ENCODE measurements around the gene FCHSD1.

FCHSD1 gene

DNA sequence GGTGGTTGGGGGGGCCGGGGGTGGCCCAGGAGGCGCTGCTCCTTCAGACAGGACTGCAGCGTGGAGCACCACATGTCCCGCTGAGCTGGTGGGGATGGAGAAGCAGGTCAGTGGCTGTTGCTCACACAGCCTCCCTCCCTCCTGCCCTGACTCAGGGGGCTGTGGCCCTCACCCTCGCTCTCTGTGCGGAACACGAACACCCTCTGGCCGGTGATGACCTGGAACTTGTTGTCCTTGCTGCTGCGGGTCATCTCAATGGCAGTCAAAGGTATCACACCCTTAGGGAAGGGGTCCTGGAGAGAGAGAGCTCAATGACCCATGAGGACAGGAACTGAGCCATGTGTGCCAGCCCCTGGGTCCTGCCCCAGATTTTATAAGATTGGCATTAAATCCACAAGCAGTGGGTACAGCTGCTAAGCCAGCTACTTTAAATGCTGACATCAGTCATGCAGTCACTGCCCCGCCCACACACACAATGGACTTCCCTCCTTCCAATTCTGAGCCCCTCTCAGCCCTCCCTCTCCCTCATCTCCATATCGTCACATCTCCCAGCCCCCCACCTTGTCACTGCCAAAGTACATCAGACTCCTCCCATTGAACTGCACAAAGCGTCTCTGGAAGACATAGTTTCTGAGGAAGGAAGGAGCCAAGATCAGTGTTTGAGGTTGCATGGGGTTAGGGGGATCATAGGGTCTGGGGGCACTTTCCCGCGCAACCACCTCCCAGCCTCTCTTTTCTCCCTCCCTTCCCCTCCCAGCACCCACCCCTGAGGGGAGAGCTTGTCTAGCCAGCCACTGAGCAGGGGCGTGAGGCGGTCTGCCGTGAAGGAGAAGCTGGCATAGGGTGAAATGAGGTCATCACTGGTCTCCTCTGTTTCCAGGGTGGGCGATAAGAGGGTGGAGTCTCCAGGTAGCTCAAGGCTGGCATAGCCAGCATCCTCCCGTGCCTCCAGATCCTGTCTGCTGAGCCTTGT is 21.9 kb upstream of the FCHSD1 start:
- DNase-seq, result no peak

- DNase-seq, result no peak
Observed at GRCh38 chr5:141672071-141672840, 21.0 kb upstream of the FCHSD1 start.

GRCh38 chr5:141669520-141669919 is 18.3 kb upstream of the FCHSD1 start:
- no peak for DNase-seq

- DNase-seq, result no peak
Observed at GRCh38 chr5:141668601-141669265, 17.5 kb upstream of the FCHSD1 start.

GRCh38 chr5:141665995-141666940 is 15.1 kb upstream of the FCHSD1 start:
- DNase-seq, result no peak

DNA sequence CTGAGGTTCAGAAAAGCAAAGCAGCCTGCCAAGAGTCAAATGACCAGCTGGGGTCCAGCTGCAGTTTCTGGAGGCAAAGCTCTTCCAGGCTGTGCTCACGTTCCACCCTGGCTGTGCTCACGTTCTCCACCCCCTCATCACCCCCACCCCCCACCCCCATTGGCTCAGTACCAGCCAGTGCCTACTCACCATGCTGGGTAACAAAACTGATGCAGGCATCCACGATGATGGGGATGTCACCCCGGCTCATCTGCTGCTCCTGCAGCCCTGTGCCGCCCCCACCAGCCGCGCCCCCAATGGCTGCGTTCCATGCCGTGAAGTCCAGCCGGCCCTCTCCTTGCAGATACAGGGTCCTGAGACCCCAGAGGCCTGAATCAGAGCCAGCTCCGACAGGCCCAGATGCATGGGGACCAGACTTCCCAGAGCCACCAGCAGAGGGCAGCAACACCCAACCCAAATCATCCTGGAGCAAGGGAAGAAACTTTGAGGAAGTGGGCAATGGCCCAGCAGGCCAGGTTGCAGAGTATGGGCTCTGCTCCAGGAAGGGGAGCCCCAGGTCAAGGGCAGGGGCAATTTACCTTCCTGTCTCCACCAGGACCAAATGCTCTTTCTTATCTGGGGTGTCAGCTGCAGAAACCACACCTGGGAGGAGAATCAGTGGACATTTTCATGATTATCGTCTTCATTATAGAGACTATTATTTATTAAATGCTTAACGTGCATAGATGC is 13.7 kb upstream of the FCHSD1 start:
- DNase-seq, result peak; percentile 77

DNA sequence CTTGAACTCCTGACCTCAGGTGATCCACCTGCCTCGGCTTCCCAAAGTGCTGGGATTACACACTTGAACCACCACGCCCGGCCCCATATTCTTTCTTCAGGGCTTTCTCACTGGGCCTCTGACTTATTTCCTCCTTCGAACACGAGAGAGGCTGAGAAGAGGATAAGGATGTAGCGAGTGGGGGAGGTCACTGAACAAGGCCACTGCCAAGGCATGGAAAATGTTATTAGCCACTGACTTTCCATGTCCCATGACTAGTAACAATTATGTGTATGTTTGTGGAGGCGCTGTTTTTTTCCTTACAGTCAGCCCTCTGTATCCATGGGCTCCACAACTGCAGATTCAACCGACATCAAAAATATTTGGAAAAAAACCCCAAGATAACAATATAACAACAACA is 12.3 kb upstream of the FCHSD1 start:
- DNase-seq, result no peak

- no peak for DNase-seq
Observed at GRCh38 chr5:141662028-141662427, 10.8 kb upstream of the FCHSD1 start.

GRCh38 chr5:141657937-141658545 is 6.8 kb upstream of the FCHSD1 start:
- DNase-seq, result no peak

- DNase-seq, result no peak
Observed at GRCh38 chr5:141657404-141657803, 6.2 kb upstream of the FCHSD1 start.

- DNase-seq, result no peak
Observed at GRCh38 chr5:141656396-141656795, 5.2 kb upstream of the FCHSD1 start.

GRCh38 chr5:141655020-141655419 is 3.8 kb upstream of the FCHSD1 start:
- DNase-seq, result no peak

DNA sequence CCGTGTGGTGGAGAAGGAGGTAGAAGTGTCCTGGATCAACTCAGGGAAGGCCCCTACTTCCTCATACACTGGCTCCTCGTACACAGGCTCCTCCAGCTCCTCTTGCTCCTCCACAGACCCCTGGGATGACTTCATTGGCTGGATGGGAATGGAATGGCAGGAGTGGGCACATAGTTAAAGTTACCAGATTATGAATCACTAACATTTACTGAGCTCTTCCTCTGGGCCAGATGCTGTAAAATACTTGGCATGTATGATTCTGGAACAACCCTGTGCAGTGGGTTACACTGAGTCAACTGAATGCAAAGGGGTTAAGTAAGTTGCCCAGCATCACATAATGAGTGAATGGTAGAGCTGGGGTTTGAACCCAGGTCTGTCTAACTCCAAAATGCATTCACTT is 3.1 kb upstream of the FCHSD1 start:
- DNase-seq, result no peak

DNA sequence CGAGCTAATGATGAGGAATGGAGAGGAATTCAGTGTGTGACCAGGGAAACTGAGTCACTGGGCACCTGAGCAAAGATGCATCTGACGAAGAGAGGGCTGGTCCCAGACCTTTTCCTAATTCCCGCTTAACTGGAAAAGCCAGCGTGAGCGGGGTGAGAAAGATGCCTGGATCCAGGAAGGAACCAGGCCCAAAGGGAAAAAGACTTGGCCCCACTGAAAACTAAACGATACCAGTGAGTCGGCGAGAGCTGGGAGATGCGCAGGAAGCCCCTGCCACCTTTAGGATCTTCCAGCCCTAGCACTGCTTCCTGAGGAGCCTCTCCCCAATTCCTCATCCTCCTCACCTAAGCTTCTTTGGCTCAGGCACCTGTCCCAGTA is 499 bp upstream of the FCHSD1 start:
- no peak for DNase-seq

- DNase-seq, result no peak
Observed at GRCh38 chr5:141649972-141650371, 1.2 kb downstream of the FCHSD1 start.

- no peak for DNase-seq
Observed at GRCh38 chr5:141649056-141649688, 2.0 kb downstream of the FCHSD1 start.

DNA sequence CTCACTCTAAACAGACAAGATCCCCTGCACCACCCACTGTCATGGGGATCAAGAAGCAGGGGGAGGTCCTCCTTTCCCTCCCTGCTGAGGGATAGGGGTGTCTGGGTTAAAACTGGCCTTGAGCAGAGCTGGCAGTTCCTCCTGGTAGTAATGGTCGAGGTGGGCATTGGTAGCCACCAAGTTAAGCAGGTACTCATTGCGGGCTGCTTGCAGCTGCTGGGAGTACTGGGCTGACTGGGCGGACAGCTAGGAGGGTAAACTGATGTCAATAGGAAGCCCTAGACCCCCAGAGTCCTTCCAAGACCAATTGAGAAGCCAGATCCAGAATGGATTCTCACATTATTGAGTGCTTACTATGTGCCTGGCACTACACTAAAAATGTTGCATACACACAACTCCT is 3.4 kb downstream of the FCHSD1 start:
- DNase-seq, result no peak

DNA sequence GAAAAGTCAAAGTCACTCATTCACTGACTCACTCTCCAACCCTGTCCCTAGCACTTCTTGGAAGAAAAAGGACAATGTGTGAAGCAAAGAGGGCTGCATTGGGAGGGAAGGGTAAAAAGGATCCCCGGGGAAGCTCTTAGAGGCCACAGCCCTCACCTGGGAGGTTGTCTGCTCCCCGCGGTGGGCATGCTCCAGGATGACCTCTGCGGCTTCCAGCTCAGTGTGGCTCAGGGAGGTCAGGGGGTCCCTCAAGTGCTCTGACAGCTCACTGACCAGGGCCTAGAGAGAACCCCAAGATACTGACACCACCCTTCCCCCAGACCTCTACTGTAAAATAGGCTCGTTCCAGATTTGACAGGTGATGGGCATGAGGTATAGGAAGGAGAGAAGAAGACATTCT is 4.0 kb downstream of the FCHSD1 start:
- DNase-seq, result no peak

GRCh38 chr5:141646026-141646425 is 5.2 kb downstream of the FCHSD1 start:
- DNase-seq, result no peak

DNA sequence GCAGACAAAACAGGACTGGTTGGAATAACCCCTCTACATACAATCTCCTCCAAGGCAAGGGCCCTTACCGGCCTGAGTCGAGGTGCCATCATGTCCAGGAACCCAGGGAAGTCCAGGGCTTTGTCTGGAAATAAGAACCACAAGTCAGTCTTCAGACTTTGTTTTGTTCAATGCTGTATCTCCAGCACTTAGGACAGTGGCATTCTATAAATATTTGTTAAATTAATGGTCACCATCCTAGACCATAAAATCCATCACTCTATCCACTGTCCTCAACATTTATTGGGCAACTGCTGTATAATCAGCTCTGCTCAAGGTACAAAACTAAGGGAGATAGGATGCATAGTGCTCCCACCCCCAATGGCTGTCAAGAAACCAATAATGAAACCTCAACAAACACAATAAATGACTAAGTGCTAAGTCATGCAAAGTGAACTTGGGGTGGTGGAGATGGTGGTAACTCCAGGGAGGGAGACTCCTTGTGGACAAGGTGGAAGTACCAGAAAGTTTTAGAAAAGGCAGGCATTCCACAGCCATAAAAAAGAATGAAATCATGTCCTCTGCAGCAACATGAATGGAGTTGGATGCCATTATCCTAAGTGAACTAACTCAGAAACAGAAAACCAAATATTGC is 9.5 kb downstream of the FCHSD1 start:
- peak; percentile 12 for DNase-seq

Data from activated naive CD4-positive, alpha-beta T cell treated with Interleukin-2 at 50 U/mL for 16 hours (primary cell).